ENCODE data around the gene BEST4.

GRCh38 chr1:44792736-44793502 lies 4.9 kb upstream of the BEST4 start:
- TF ChIP-seq POLR2A (IDR thresholded peaks at IDR 0.05; ENCODE audit: low read depth, low read length) (no peak), CTCF (conservative IDR thresholded peaks at IDR 0.05; ENCODE audit: low read depth, low read length) (no peak), USF2 (IDR thresholded peaks at IDR 0.05; ENCODE audit: low read depth, low read length) (no peak), CEBPB (IDR thresholded peaks at IDR 0.05; ENCODE audit: low read depth, low read length) (no peak), RCOR1 (IDR thresholded peaks at IDR 0.05; ENCODE audit: insufficient replicate concordance, low read length) (no peak), RAD21 (IDR thresholded peaks at IDR 0.05; ENCODE audit: low read length) (no peak), BHLHE40 (IDR thresholded peaks at IDR 0.05; ENCODE audit: low read depth, low read length) (no peak), CHD1 (IDR thresholded peaks at IDR 0.05; ENCODE audit: low read depth, low read length) (no peak), RFX5 (IDR thresholded peaks at IDR 0.05; ENCODE audit: low read depth, low read length) (no peak), NFE2L2 (IDR thresholded peaks at IDR 0.05; ENCODE audit: low read depth, low read length) (no peak), MXI1 (IDR thresholded peaks at IDR 0.05; ENCODE audit: borderline replicate concordance, low read depth, low read length) (no peak), SMC3 (IDR thresholded peaks at IDR 0.05; ENCODE audit: low read depth, low read length) (no peak)
